GM12891 (cell line): Measurements from ENCODE around the gene GREB1.

Experiments
- PAX5 ChIP-seq: IDR thresholded peaks from 2 replicates; pipeline ENCODE4 v1.6.1; 2011; ENCODE audit warnings: low read length, moderate library complexity, mild to moderate bottlenecking; ENCODE audit not compliant: insufficient read depth, severe bottlenecking
- POLR2A ChIP-seq: IDR thresholded peaks from 2 replicates; pipeline ENCODE4 v1.6.1; 2011; ENCODE audit warnings: low read depth, low read length, control low read depth
- POLR2AphosphoS5 ChIP-seq: IDR thresholded peaks from 2 replicates; pipeline ENCODE4 v1.6.1; 2011; ENCODE audit warnings: low read depth, low read length, control low read depth

- TF ChIP-seq POLR2A (no peak), POLR2AphosphoS5 (no peak), PAX5 (no peak)
These were observed 121.7 kb downstream of the GREB1 start for GRCh38 chr2:11655495-11655894.
